ENCODE results near the gene ADCY7.
A peak's percentile ranks its signal among the peaks of the same experiment; 100 is the strongest.

The ADCY7 gene

GRCh38 chr16:50318796-50319578 is 52.6 kb downstream of the ADCY7 start:
- DNase-seq (no peak), ATAC-seq (replicated peaks) (no peak)
- H3K36me3 Mint-ChIP-seq, result peaks cover 22 to 33% of the 10 kb centered on the region in 2 donors
- H3K9me3 Mint-ChIP-seq, result no peaks in the 10 kb centered on the region
- H3K27me3 Mint-ChIP-seq, result no peaks in the 10 kb centered on the region
- no peak overlapping the region for H3K4me3 Mint-ChIP-seq
- peaks cover 6 to 20% of the 10 kb centered on the region in 2 donors for H3K4me1 Mint-ChIP-seq
- peak overlapping the region; percentile 10 for H3K27ac Mint-ChIP-seq

DNA sequence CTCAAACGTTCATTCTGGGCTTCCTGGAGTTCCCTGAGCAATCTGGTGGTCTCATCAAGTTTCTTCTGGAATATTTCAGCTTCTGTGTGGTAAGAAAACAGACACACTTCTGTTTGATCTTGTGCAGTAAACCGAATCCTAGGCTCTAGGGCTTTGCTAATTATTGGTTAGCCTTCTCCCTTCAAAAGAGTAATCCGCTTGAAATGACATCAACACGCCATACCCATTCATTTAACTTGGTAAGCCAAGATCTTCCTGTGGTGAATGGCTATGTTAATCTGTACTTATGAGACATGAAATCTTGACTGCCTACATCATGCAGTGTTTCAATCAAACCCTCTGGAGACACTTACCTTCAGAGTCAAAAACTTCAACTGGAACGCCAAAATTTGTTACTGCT is 54.0 kb downstream of the ADCY7 start:
- H3K36me3 Mint-ChIP-seq, result peaks cover 24 to 34% of the 10 kb centered on the region in 2 donors
- peak overlapping the region; percentile 37 for H3K27ac Mint-ChIP-seq

GRCh38 chr16:50322333-50322732 is 56.0 kb downstream of the ADCY7 start:
- Mint-ChIP-seq H3K27me3 (no peaks in the 10 kb centered on the region), H3K27ac (no peak overlapping the region)

More for the DNA sequence above, 54.0 kb downstream of the ADCY7 start:
- H3K27me3 Mint-ChIP-seq, result no peaks in the 10 kb centered on the region
- no peak for DNase-seq
- no peaks in the 10 kb centered on the region for H3K9me3 Mint-ChIP-seq
- no peak overlapping the region for H3K4me3 Mint-ChIP-seq
- peaks cover 10 to 14% of the 10 kb centered on the region in 2 donors for H3K4me1 Mint-ChIP-seq
- ATAC-seq (replicated peaks), result no peak

DNA sequence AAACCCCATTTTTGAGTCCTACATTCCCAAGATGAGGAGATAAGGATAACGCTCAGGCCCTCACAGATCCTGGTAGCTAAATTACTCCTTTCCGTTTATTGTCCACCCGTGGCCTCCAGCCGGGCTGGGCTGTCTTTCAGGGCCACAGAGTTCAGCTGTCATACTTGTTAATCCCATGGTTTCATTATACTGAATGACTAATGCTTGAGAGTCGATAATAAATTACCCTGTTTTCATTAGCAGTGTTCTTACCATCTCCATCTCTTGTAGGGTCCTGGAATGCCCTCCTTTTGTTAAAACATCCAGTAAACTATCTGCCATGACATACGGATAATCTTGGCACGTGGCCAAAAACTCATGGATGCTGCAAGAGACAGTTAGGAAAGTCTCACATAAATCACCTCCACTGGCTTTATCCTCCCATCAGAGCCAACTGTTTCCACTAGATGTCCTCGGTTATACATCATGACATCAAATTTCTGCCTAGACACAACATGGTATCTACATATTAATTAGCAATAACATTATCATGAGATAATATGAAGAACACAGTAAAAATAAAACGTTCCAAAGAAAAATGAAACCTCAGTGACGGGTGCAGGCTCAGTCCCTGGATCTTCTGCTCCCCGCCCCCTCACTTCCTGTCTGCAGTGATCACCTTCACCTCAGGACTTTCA is 57.1 kb downstream of the ADCY7 start:
- H3K4me3 Mint-ChIP-seq, result no peak overlapping the region
- H3K9me3 Mint-ChIP-seq, result no peaks in the 10 kb centered on the region
- H3K4me1 Mint-ChIP-seq, result peaks cover 10 to 19% of the 10 kb centered on the region in 2 donors
- no peak for ATAC-seq (replicated peaks)
- peaks cover 22 to 34% of the 10 kb centered on the region in 2 donors for H3K36me3 Mint-ChIP-seq
- H3K27ac Mint-ChIP-seq, result peak overlapping the region; percentile 76
- H3K27me3 Mint-ChIP-seq, result no peaks in the 10 kb centered on the region
- DNase-seq, result no peak

More at GRCh38 chr16:50322333-50322732, 56.0 kb downstream of the ADCY7 start:
- Mint-ChIP-seq H3K36me3 (peaks cover 23 to 35% of the 10 kb centered on the region in 2 donors), H3K4me1 (peaks cover 10 to 19% of the 10 kb centered on the region in 2 donors), H3K9me3 (no peaks in the 10 kb centered on the region), H3K4me3 (no peak overlapping the region)
- no peak for ATAC-seq (replicated peaks)
- DNase-seq, result no peak

DNA sequence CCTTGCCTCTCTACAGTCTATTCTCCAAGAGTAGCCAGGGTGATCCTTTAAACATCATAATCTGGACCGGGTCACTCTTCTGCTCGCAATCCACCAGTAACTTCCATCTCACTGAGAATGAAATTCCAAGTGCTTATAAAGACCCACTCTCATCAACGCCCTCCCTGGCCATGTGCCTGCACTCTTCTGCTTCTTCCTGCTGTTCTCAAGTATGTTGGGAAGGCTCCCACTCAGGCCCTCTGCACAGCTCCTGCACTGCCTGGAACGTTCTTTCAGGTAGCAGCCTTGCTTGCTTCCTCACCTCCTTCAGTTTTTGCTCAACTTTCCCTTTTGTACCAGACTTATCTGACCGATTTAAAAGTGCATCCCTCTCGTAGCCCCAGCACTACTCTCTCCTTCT is 58.0 kb downstream of the ADCY7 start:
- Mint-ChIP-seq H3K4me3 (no peak overlapping the region), H3K9me3 (no peaks in the 10 kb centered on the region), H3K4me1 (peaks cover 8 to 17% of the 10 kb centered on the region in 2 donors), H3K27me3 (no peaks in the 10 kb centered on the region), H3K27ac (peak overlapping the region; percentile 4), H3K36me3 (peaks cover 20 to 35% of the 10 kb centered on the region in 2 donors)
- ATAC-seq (replicated peaks) (no peak), DNase-seq (no peak)

DNA sequence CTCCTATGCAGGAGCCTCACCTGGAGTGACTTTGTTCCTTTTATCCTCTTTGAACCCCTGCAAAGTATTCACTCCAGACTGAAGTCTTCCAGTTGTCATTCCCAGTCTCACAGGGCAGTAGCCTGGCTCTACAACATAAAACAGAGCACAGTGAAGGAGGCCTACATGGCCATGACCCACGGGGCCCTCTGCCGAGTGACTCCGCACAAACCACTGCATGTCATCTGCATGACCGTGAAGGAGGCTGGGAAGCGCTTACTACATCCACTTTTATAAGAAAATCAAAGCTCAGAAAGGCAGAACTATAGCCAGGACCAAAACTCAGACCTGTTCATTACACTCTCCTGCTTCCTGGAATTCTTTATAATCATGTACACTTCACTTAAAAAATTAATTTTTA is 59.9 kb downstream of the ADCY7 start:
- no peak for ATAC-seq (replicated peaks)
- Mint-ChIP-seq H3K4me1 (peaks cover 10 to 17% of the 10 kb centered on the region in 2 donors), H3K27ac (peak overlapping the region; percentile 31), H3K36me3 (peaks cover 27 to 38% of the 10 kb centered on the region in 2 donors), H3K4me3 (no peak overlapping the region), H3K9me3 (no peaks in the 10 kb centered on the region), H3K27me3 (no peaks in the 10 kb centered on the region)
- DNase-seq, result no peak

DNA sequence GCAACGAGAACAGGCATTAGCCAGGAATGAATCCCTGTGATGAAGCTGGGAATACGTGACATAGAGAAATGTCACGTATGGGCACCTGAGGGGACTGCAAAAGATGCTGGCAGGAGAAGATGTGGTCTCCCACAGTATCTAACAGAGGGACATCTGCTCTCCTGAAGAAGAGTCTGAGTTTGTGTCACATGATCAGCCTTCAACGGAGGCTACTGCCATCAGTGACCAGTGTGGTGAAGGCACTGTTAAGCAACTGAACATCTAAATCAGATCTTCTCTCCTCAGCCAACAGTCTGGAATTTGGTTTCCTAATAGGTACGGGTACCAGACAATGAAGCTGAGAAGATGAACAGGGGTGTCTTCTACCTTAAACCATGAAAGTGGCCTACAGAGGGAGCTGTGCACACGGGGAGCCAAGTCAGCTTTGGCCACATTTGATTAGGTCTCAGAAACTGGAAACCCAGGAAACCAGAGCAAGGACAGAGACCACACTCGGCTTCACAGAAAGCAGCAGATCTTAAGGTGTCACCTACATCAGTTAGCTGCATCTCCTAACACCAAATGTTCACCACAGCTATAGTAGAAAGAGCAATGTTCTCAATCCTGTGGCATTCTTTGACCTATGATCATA is 60.6 kb downstream of the ADCY7 start:
- Mint-ChIP-seq H3K4me3 (no peak overlapping the region), H3K27me3 (no peaks in the 10 kb centered on the region), H3K9me3 (no peaks in the 10 kb centered on the region), H3K4me1 (peaks cover 10 to 17% of the 10 kb centered on the region in 2 donors), H3K36me3 (peaks cover 27 to 40% of the 10 kb centered on the region in 2 donors), H3K27ac (no peak overlapping the region)
- ATAC-seq (replicated peaks) (peak; percentile 60 to 76), DNase-seq (no peak)

DNA sequence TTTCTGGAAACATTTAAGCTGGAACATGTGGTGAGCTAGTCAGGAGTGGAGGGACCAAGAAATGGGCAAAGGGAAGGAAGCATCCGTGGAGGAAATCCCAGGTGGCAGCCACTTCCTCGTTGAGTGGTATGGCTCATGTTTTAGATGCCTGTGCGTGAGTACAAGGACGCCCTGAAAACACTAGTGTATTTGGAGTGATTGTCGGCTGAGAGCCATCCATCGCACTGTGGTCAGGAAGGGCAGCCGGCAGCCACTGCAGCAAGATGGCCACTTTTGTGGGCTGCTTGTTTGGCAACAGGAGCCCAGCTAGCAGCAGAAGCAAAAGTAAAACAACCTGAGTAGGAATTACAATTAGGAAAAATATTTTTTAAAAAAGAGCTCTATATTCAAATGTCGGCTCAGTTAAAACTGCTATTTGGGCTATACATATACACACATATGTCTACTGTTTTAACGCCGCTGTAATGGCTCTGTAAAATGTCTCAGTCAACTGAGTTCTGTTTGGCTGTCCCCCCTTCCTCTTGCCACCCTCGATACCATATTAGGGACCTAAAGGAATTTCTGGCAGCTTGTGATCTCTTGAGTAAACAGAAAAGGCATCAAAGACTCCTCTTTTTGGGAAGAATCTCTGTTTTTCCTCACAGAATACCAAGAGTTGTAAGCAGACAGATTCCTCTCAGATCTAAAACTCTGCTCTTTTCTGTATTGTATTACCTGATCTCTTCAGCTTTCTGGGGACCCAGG is 63.3 kb downstream of the ADCY7 start:
- H3K27ac Mint-ChIP-seq, result no peak overlapping the region
- peaks cover 4 to 9% of the 10 kb centered on the region in 2 donors for H3K4me1 Mint-ChIP-seq
- ATAC-seq (replicated peaks) (no peak), DNase-seq (no peak)
- no peak overlapping the region for H3K4me3 Mint-ChIP-seq
- H3K27me3 Mint-ChIP-seq, result no peaks in the 10 kb centered on the region
- no peaks in the 10 kb centered on the region for H3K9me3 Mint-ChIP-seq
- H3K36me3 Mint-ChIP-seq, result peaks cover 25 to 44% of the 10 kb centered on the region in 2 donors

DNA sequence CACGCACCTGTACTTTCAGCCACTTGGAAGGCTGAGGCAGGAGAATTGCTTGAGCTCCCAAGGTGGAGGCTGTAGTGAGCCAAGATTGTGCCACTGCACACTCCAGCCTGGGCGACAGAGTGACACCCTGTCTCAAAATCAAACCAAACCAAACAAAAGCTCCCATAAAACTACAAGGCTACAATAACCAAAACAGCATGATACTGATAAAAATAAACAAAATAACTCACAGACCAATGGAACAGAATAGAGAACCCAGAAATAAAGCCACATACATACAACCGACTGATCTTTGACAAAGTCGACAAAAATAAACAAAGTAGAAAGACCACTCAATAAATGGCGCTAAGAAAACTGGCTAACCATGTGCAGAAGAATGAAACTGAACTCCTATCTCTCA is 65.2 kb downstream of the ADCY7 start:
- H3K4me1 Mint-ChIP-seq, result peaks cover 4 to 9% of the 10 kb centered on the region in 2 donors
- DNase-seq (no peak), ATAC-seq (replicated peaks) (no peak)
- no peak overlapping the region for H3K27ac Mint-ChIP-seq
- H3K4me3 Mint-ChIP-seq, result no peak overlapping the region
- peaks cover 21 to 45% of the 10 kb centered on the region in 2 donors for H3K36me3 Mint-ChIP-seq
- H3K9me3 Mint-ChIP-seq, result no peaks in the 10 kb centered on the region
- no peaks in the 10 kb centered on the region for H3K27me3 Mint-ChIP-seq

DNA sequence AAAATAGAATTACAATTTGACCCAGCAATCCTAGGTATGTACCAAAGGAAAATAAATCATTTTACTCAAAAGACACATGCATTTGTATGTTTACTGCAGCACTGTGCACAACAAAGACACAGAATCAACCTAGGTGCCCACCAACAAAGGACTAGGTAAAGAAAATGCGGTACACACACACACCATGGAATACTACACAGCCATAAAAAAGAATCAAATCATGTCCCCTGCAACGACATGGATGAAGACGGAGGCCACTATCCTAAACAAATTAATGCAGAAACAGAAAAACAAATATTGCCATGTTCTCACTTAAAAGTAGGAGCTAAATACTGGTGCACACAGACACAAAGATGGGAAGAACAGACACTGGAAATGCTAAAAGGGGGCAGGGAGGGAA is 66.2 kb downstream of the ADCY7 start:
- Mint-ChIP-seq H3K9me3 (no peaks in the 10 kb centered on the region), H3K4me1 (peaks cover 1 to 2% of the 10 kb centered on the region in 2 donors), H3K4me3 (no peak overlapping the region), H3K27me3 (no peaks in the 10 kb centered on the region), H3K36me3 (peaks cover 21 to 45% of the 10 kb centered on the region in 2 donors), H3K27ac (no peak overlapping the region)
- no peak for ATAC-seq (replicated peaks)
- DNase-seq, result no peak

GRCh38 chr16:50334106-50334975 is 68.0 kb downstream of the ADCY7 start:
- Mint-ChIP-seq H3K27me3 (no peaks in the 10 kb centered on the region), H3K9me3 (no peaks in the 10 kb centered on the region), H3K36me3 (peaks cover 24 to 51% of the 10 kb centered on the region in 2 donors), H3K4me1 (peaks cover 6 to 7% of the 10 kb centered on the region in 2 donors), H3K27ac (no peak overlapping the region), H3K4me3 (no peak overlapping the region)
- ATAC-seq (replicated peaks) (no peak), DNase-seq (no peak)

DNA sequence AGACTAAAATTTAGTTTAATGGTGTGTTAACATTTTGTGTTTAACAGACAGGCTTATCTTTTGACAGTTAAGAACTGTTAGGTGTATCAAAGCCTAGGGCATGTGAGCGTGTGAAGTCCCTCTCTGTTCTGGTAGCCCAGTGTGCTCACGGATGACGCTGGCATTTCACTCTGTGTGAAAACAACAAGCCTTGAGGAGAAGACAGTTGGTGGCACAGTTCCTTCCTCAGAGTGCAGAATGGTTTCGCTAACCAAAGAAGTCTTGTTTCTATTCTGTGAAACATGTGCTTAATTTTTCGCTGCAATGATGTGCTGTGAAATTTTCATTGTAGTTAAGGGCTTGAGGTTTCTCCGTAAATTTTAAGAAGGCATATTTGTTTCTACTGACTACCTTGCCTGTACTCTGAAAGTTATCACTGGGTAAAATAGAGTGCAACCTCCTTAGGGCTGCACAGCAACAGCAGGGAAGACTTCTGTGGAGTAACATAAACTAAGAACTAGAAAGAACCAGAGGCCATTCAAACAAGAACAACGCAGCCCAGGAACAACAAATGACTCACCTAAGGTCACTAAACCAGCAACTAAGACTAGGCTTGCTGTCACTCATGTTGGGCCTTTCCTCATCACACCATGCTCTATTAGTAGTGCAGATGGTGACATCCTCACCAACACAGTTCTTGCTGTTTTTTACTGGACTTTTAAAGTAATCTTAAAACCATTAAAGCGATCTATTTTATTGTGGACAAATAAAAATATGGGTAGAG is 69.0 kb downstream of the ADCY7 start:
- Mint-ChIP-seq H3K9me3 (no peaks in the 10 kb centered on the region), H3K4me1 (peaks cover 6% of the 10 kb centered on the region in 2 donors), H3K4me3 (no peak overlapping the region), H3K27ac (peak overlapping the region; percentile 14), H3K27me3 (no peaks in the 10 kb centered on the region), H3K36me3 (peaks cover 22 to 45% of the 10 kb centered on the region in 2 donors)
- ATAC-seq (replicated peaks) (peak; percentile 29 to 36), DNase-seq (no peak)

GRCh38 chr16:50336884-50337283 is 70.5 kb downstream of the ADCY7 start:
- Mint-ChIP-seq H3K4me1 (peaks cover 6% of the 10 kb centered on the region in 2 donors), H3K27ac (no peak overlapping the region), H3K9me3 (no peaks in the 10 kb centered on the region), H3K4me3 (no peak overlapping the region), H3K27me3 (no peaks in the 10 kb centered on the region), H3K36me3 (peaks cover 19 to 44% of the 10 kb centered on the region in 2 donors)
- ATAC-seq (replicated peaks), result no peak
- DNase-seq, result no peak

Measured in stimulated activated naive B cell treated with anti-CD40 and anti-IgM and Interleukin-4, amounts not matched to agents 10 μg/mL and 1 μg/mL and 100 μg/mL, for 72 hours (primary cell).